ENCODE measurements around the gene VASP. TPM values are rescaled to one million over a fixed set of nuclear protein-coding genes. Genes with fewer than 3 reads are reported as not detected.
A peak's percentile ranks its signal among the peaks of the same experiment; 100 is the strongest.

Gene VASP
- total and polyA plus RNA-seq, 9 of the 15 experiments (the other 6 are each of a cell fraction or from before 2014, with no cell fraction given), result 16.7 to 261 (median 112) TPM

DNA sequence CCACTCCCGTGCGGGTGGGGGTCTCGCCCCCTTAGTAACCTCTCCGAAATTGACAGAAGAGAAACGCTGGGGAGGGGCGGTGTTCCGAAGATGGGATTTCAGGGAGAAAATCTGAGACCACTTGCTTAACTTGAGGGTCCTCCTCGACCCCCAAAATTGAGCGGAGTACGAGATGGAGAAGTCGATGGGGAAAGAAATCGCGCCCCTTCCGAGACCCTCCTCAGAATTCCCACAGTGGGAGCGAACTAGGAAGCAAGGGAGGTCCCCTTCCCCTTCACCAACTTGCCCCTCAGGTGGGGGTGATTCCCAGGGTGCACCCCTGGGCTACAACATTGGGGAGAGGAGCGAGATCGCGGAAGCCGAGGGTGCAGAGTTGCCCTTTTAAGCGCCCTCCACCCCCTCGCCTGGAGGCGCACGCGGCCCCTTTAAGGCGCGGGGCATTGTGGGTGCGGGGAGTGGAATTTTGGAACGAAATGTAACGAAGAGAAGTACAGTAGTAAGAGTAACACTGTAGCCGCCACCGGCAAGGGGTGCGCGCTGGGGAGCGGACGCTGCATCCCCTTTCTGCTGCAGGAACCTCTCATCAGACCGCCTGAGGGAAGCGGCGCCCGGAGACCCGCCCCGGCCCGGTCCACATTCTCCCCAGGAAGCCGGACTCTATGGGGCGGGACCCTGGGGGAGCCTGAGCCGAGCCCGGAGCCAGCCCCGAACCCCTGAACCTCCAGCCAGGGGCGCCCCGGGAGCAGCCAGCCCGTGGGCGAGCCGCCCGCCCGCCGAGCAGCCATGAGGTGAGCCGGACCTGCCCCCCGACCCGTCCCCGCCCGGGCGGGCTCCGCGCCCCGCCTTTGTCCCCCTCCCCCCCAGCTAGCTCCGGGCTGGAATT is at the start of gene VASP (continued):
- TF ChIP-seq ZNF699 (CRISPR knock-in tag; IDR thresholded peaks at IDR 0.05; ENCODE audit: insufficient replicate concordance) (no peak), CBFA2T3 (IDR thresholded peaks at IDR 0.05) (no peak), POLR2G (IDR thresholded peaks at IDR 0.05; ENCODE audit: low read depth, low read length) (peak; percentile 99), RFX1 (IDR thresholded peaks at IDR 0.05) (no peak), PHF21A (IDR thresholded peaks at IDR 0.05; ENCODE audit: borderline replicate concordance, low read depth) (no peak), ZNF140 (CRISPR knock-in tag; IDR thresholded peaks at IDR 0.05) (no peak), ZNF175 (CRISPR knock-in tag; IDR thresholded peaks at IDR 0.05; ENCODE audit: low read depth) (no peak; the same call in 1 of the 2 replicates), ZNF253 (CRISPR knock-in tag; conservative IDR thresholded peaks at IDR 0.05) (no peak), ZNF584 (CRISPR knock-in tag; IDR thresholded peaks at IDR 0.05; ENCODE audit: low read depth) (no peak), ZNF184 (CRISPR knock-in tag; IDR thresholded peaks at IDR 0.05) (no peak), SP2 (IDR thresholded peaks at IDR 0.05; ENCODE audit: extremely low read depth, low read depth, low read length, poor library complexity, severe bottlenecking) (no peak), PTBP1 (IDR thresholded peaks at IDR 0.05; ENCODE audit: low read depth, low read length) (no peak), TSC22D4 (tag; IDR thresholded peaks at IDR 0.05) (no peak), CBX8 (IDR thresholded peaks at IDR 0.05; ENCODE audit: borderline replicate concordance, extremely low read depth, low read depth, low read length, poor library complexity, severe bottlenecking) (no peak), MCM3 (IDR thresholded peaks at IDR 0.05) (no peak), ESRRB (CRISPR knock-in tag; IDR thresholded peaks at IDR 0.05; ENCODE audit: borderline replicate concordance) (no peak), ATF7 (IDR thresholded peaks at IDR 0.05) (peak; percentile 54; the same call in 1 of the 2 replicates), ZNF436 (CRISPR knock-in tag; IDR thresholded peaks at IDR 0.05) (no peak), ZBTB17 (CRISPR knock-in tag; IDR thresholded peaks at IDR 0.05) (no peak), TCFL5 (CRISPR knock-in tag; conservative IDR thresholded peaks at IDR 0.05) (no peak), MEF2A (IDR thresholded peaks at IDR 0.05; ENCODE audit: control insufficient read depth, low read depth, low read length) (no peak), ZNF146 (CRISPR knock-in tag; IDR thresholded peaks at IDR 0.05; ENCODE audit: unreplicated experiment) (no peak), ZBTB8A (IDR thresholded peaks at IDR 0.05; ENCODE audit: partially characterized antibody) (no peak)
- TF ChIP-seq, protein P1, sequence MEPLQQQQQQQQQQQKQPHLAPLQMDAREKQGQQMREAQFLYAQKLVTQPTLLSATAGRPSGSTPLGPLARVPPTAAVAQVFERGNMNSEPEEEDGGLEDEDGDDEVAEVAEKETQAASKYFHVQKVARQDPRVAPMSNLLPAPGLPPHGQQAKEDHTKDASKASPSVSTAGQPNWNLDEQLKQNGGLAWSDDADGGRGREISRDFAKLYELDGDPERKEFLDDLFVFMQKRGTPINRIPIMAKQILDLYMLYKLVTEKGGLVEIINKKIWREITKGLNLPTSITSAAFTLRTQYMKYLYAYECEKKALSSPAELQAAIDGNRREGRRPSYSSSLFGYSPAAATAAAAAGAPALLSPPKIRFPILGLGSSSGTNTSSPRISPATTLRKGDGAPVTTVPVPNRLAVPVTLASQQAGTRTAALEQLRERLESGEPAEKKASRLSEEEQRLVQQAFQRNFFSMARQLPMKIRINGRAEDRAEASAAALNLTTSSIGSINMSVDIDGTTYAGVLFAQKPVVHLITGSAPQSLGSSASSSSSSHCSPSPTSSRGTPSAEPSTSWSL (CRISPR knock-in tag; IDR thresholded peaks at IDR 0.05; ENCODE audit: borderline replicate concordance), result no peak
- TF ChIP-seq, protein P2, sequence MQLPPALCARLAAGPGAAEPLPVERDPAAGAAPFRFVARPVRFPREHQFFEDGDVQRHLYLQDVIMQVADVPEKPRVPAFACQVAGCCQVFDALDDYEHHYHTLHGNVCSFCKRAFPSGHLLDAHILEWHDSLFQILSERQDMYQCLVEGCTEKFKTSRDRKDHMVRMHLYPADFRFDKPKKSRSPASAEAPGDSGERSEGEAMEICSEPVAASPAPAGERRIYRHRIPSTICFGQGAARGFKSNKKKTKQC (CRISPR knock-in tag; IDR thresholded peaks at IDR 0.05), result no peak

All from K562 (cell line).